Activated B cell treated with CpG ODN at 0.5 μM for 24 hours (primary cell): Measurements from ENCODE around the gene STXBP6. TPM values are rescaled to one million over a fixed set of nuclear protein-coding genes. Genes with fewer than 3 reads are reported as not detected.

Experiments used
- ATAC-seq: fragments of 200-7000 bp; cut with Tn5 transposase; one replicate; pipeline ENCODE4 v1.10.0; 2021; ENCODE audit warnings: low read depth, mild to moderate bottlenecking, moderate library complexity
- CTCF ChIA-PET: fragments of 350-600 bp; sonication (Branson Sonifier 250); formaldehyde crosslinking; loops from one replicate; lab custom pipeline; 2021; ENCODE audit warnings: antibody characterized with exemption; lab: Charles Lee
- POLR2A ChIA-PET: fragments of 350-600 bp; sonication (Branson Sonifier 250); formaldehyde crosslinking; loops from one replicate; lab custom pipeline; 2021; ENCODE audit warnings: antibody characterized with exemption; lab: Charles Lee
- DNase-seq: peaks from one replicate; pipeline ENCODE4 v3.0.0; 2022
- H3K27ac Mint-ChIP-seq: one replicate; pipeline ENCODE4 v1.8.0; 2020; ENCODE audit warnings: mixed read lengths
- H3K27me3 Mint-ChIP-seq: one replicate; pipeline ENCODE4 v1.8.0; 2021; ENCODE audit warnings: mixed read lengths
- H3K36me3 Mint-ChIP-seq: one replicate; pipeline ENCODE4 v1.8.0; 2021; ENCODE audit warnings: low read depth, mixed read lengths
- H3K4me1 Mint-ChIP-seq: one replicate; pipeline ENCODE4 v1.8.0; 2021; ENCODE audit warnings: mixed read lengths
- H3K4me3 Mint-ChIP-seq: one replicate; pipeline ENCODE4 v1.8.0; 2020; ENCODE audit warnings: mild to moderate bottlenecking, mixed read lengths
- H3K9me3 Mint-ChIP-seq: one replicate; pipeline ENCODE4 v1.8.0; 2020; ENCODE audit warnings: mixed read lengths
- intact Hi-C: fragments of 100-400 bp; cut with micrococcal nuclease; formaldehyde crosslinking; loops from one replicate; pipeline ENCODE4 v1.15.1; 2024
- total RNA-seq: library from RNA; stranded (reverse); gene quantifications from 2 replicates; pipeline ENCODE4 v1.2.3, GENCODE V29; 2022
- TF ChIP-seq, protein P1 (sequence below): fragments of 200-600 bp; IDR thresholded peaks from one replicate; pipeline ENCODE4 v1.8.0; 2022; ENCODE audit warnings: antibody characterized with exemption, mild to moderate bottlenecking

Gene STXBP6
- total RNA-seq, 1 donor from 2014 or later, result 0.22 TPM

DNA sequence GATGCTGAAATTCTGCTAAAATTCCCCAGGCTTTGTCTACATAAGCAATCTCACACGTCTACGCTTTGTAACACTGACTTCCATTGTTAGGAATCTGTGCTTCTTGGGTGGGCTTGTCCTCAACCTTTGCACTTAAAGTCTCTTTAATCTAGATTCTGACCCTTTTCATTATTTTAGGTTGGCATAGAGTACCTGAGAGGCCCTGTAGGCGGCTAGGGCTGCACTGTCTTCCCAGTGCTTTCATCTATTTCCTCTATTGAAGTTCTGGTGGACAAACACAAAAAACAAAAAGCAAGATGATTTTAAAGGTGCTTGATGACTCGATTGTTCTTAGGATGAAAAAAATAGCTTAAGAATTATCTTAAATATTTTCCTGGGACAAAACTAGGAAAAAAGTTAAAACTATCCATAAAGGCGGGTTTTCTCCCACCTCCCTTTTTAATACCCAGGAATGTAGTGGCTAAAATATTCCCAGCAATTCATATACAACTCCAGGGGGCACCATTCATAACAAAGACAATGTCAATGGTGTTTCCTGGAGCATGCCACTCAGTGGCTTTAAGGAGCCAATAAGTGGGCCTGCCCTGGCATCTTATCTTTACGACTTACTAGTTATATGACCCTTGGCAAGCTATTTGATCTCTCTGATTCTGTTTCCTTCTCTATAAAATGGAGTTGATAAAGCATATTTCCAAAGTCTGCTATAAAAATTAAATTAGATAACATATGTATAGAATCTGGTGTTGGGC is 197.5 kb downstream of the STXBP6 start:
- H3K36me3 Mint-ChIP-seq, result no peaks in the 10 kb centered on the region
- ChIA-PET CTCF (no interaction called here), POLR2A (no interaction called here)
- DNase-seq, result no peak
- H3K4me3 Mint-ChIP-seq, result no peak overlapping the region
- intact Hi-C loops, result no loop called here
- H3K4me1 Mint-ChIP-seq, result no peaks in the 10 kb centered on the region
- H3K27me3 Mint-ChIP-seq, result peaks cover 6% of the 10 kb centered on the region
- ATAC-seq, result no peak
- no peak overlapping the region for H3K27ac Mint-ChIP-seq
- no peaks in the 10 kb centered on the region for H3K9me3 Mint-ChIP-seq
- TF ChIP-seq, protein P1, sequence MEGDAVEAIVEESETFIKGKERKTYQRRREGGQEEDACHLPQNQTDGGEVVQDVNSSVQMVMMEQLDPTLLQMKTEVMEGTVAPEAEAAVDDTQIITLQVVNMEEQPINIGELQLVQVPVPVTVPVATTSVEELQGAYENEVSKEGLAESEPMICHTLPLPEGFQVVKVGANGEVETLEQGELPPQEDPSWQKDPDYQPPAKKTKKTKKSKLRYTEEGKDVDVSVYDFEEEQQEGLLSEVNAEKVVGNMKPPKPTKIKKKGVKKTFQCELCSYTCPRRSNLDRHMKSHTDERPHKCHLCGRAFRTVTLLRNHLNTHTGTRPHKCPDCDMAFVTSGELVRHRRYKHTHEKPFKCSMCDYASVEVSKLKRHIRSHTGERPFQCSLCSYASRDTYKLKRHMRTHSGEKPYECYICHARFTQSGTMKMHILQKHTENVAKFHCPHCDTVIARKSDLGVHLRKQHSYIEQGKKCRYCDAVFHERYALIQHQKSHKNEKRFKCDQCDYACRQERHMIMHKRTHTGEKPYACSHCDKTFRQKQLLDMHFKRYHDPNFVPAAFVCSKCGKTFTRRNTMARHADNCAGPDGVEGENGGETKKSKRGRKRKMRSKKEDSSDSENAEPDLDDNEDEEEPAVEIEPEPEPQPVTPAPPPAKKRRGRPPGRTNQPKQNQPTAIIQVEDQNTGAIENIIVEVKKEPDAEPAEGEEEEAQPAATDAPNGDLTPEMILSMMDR, result no peak

DNA sequence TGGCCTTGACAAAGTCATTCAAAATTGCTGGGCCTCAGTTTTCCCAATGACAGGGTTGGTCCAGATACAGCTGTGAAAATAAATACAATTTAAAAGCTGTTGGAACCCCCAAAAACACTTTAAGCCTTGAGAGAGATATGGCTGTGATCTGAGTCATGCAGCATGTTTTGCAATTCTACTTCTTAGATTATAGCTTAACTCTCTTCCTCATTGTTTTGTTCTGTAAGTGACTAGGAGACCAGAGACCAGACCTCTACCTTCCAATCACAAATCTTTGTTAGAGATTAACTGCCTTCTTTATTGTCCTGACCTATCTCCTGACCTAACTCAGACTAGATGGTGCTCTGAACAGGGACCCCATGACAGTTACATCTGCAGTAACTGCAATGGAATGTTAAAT is 198.1 kb downstream of the STXBP6 start:
- Mint-ChIP-seq H3K9me3 (no peaks in the 10 kb centered on the region), H3K36me3 (no peaks in the 10 kb centered on the region), H3K4me3 (no peak overlapping the region), H3K4me1 (no peaks in the 10 kb centered on the region), H3K27ac (no peak overlapping the region), H3K27me3 (peaks cover 6% of the 10 kb centered on the region)
- ChIA-PET POLR2A (no interaction called here), CTCF (no interaction called here)
- no peak for DNase-seq
- ATAC-seq, result no peak
- TF ChIP-seq, protein P1, result no peak
- intact Hi-C loops, result no loop called here

DNA sequence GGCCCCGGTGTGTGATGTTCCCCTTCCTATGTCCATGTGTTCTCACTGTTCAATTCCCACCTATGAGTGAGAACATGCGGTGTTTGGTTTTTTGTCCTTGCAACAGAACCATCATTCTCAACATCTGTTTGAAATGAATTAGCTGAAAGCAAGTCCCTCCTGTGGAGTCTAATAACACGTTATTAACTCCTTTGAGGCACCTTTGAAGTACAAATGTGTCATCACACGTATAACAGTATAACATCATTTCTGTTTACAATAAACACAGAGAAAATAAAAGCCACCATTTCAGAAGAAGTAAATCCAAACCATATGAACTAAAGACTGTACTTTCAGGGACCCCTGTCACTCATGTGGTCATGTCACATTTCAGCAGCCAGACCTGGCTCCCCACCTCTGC is 198.5 kb downstream of the STXBP6 start:
- Mint-ChIP-seq H3K27ac (no peak overlapping the region), H3K4me3 (no peak overlapping the region), H3K9me3 (no peaks in the 10 kb centered on the region), H3K36me3 (no peaks in the 10 kb centered on the region), H3K4me1 (no peaks in the 10 kb centered on the region), H3K27me3 (peaks cover 6% of the 10 kb centered on the region)
- ATAC-seq (no peak), DNase-seq (no peak)
- intact Hi-C loops, result no loop called here
- ChIA-PET POLR2A (no interaction called here), CTCF (no interaction called here)
- TF ChIP-seq, protein P1, result no peak

DNA sequence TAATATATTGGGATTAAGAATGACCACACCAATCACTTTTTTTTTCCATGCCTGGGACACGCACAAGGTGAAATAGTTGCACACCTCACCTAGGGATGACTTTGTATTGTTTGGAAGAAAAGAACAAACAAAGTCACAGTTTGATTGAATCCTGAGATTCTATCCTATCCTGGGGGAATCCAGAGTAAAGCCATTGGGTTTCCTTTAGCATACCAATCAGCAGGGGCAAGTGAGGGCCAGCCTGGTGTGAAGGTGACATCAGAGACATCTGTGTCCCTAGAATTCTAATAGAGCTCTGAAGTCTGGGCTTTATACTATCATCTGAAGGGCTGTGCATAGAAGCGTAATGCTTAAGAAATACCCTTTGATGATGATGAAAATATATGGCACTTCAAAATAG is 199.9 kb downstream of the STXBP6 start:
- no peaks in the 10 kb centered on the region for H3K9me3 Mint-ChIP-seq
- H3K4me3 Mint-ChIP-seq, result no peak overlapping the region
- peaks cover 6% of the 10 kb centered on the region for H3K27me3 Mint-ChIP-seq
- no peak for ATAC-seq
- intact Hi-C loops, result no loop called here
- H3K27ac Mint-ChIP-seq, result no peak overlapping the region
- no peak for DNase-seq
- POLR2A ChIA-PET, result no interaction called here
- H3K36me3 Mint-ChIP-seq, result no peaks in the 10 kb centered on the region
- H3K4me1 Mint-ChIP-seq, result no peaks in the 10 kb centered on the region
- TF ChIP-seq, protein P1, result no peak
- CTCF ChIA-PET, result no interaction called here

DNA sequence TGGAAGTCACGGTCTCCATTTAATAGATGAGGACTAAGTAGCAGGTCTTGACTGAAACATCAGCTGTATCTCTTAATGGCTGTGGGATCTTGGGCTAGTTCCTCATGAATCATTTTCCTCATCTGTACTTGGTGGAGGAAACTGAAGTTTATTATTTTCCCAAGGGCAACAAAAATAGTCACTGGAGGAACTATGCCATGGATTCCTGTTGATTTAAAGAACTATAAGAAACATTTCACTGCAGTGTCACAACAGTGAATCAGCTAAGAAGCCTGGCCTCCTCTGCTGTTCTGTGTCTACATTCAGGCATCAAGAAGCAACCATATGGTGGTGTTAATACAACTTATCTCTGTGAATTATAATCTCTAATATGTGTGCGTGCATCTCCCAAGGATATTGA is 200.5 kb downstream of the STXBP6 start:
- no peak for ATAC-seq
- TF ChIP-seq, protein P1, result no peak
- intact Hi-C loops, result no loop called here
- H3K4me1 Mint-ChIP-seq, result no peaks in the 10 kb centered on the region
- no peaks in the 10 kb centered on the region for H3K9me3 Mint-ChIP-seq
- no peak overlapping the region for H3K4me3 Mint-ChIP-seq
- no peaks in the 10 kb centered on the region for H3K36me3 Mint-ChIP-seq
- no peak overlapping the region for H3K27ac Mint-ChIP-seq
- ChIA-PET CTCF (no interaction called here), POLR2A (no interaction called here)
- peaks cover 6% of the 10 kb centered on the region for H3K27me3 Mint-ChIP-seq
- DNase-seq, result no peak
